ENCODE data around the gene CHRNE. TPM values are rescaled to one million over a fixed set of nuclear protein-coding genes. Genes with fewer than 3 reads are reported as not detected.

The CHRNE gene
- total and polyA plus RNA-seq, 12 donors, result 0.30 to 7.2 (median 0.56) TPM; not detected in 2

- no peak overlapping the region for H3K4me3 ChIP-seq
- TF ChIP-seq CTCF (IDR thresholded peaks at IDR 0.05) (no peak), POLR2A (IDR thresholded peaks at IDR 0.05) (no peak)
- intact Hi-C loops (cut with DNase I), result loop anchor here (5.0 to 10.0 kb wide), 2 partner anchors 49 to 62 kb away; partner anchors contain the start of genes CAMTA2 (in 1 of the 2), INCA1 (in 1 of the 2) and KIF1C (in 1 of the 2)
- H3K4me1 ChIP-seq (replicated peaks in 1 of 2), result peaks cover 8 to 21% of the 10 kb centered on the region in 2 donors
- H3K9me3 ChIP-seq (replicated peaks in 1 of 3), result no peaks in the 10 kb centered on the region
- H3K27ac ChIP-seq, result no peak overlapping the region
- H3K27me3 ChIP-seq, result no peaks in the 10 kb centered on the region
- peaks cover 0 to 12% of the 10 kb centered on the region in 2 donors for H3K36me3 ChIP-seq (replicated peaks in 1 of 2)
- DNase-seq, result no peak
Measured at GRCh38 chr17:4935650-4936049, 32.8 kb upstream of the CHRNE start.

- intact Hi-C loops (cut with DNase I), result loop anchor here in 1 of 2 donors (10.0 kb wide), 1 partner anchor 50 kb away; the partner anchor contains the start of gene CAMTA2
- H3K9me3 ChIP-seq (replicated peaks in 1 of 3), result no peaks in the 10 kb centered on the region
- 18 to 36% (median 25%) methylated on average over 11 to 14 of the region's 14 CpGs for WGBS, 4 donors
- TF ChIP-seq CTCF (IDR thresholded peaks at IDR 0.05) (peak in 1 of 6 experiments; percentile 34), POLR2A (IDR thresholded peaks at IDR 0.05) (no peak)
- H3K27me3 ChIP-seq, result no peaks in the 10 kb centered on the region
- H3K4me1 ChIP-seq (replicated peaks in 1 of 2), result peaks cover 8 to 21% of the 10 kb centered on the region in 2 donors
- DNase-seq, result peak in 1 of 7 donors; percentile 21
- no peak overlapping the region for H3K4me3 ChIP-seq
- H3K27ac ChIP-seq, result no peak overlapping the region
- H3K36me3 ChIP-seq (replicated peaks in 1 of 2), result peaks cover 0 to 12% of the 10 kb centered on the region in 2 donors
Measured at GRCh38 chr17:4934173-4934979, 31.5 kb upstream of the CHRNE start.

GRCh38 chr17:4933646-4934045 is 30.7 kb upstream of the CHRNE start:
- H3K4me1 ChIP-seq (replicated peaks in 1 of 2), result peaks cover under 1 to 14% of the 10 kb centered on the region in 2 donors
- H3K27me3 ChIP-seq, result no peaks in the 10 kb centered on the region
- WGBS, 4 donors, result 76 to 87% (median 78%) methylated on average over 7 to 16 of the region's 16 CpGs
- no peak overlapping the region for H3K4me3 ChIP-seq
- no peaks in the 10 kb centered on the region for H3K9me3 ChIP-seq (replicated peaks in 1 of 3)
- TF ChIP-seq POLR2A (IDR thresholded peaks at IDR 0.05) (no peak), CTCF (IDR thresholded peaks at IDR 0.05) (no peak)
- peaks cover 0 to 12% of the 10 kb centered on the region in 2 donors for H3K36me3 ChIP-seq (replicated peaks in 1 of 2)
- no peak overlapping the region for H3K27ac ChIP-seq
- no peak for DNase-seq
- intact Hi-C loops (cut with DNase I), result loop anchor here in 1 of 2 donors (10.0 kb wide), 1 partner anchor 51 kb away; the partner anchor contains the start of gene CAMTA2

- Histone ChIP-seq H3K36me3 (replicated peaks in 1 of 2) (peaks cover 0 to 8% of the 10 kb centered on the region in 2 donors), H3K9me3 (replicated peaks in 1 of 3) (no peaks in the 10 kb centered on the region), H3K27me3 (no peaks in the 10 kb centered on the region), H3K27ac (no peak overlapping the region), H3K4me3 (no peak overlapping the region), H3K4me1 (replicated peaks in 1 of 2) (peaks cover 0 to 7% of the 10 kb centered on the region in 2 donors)
- TF ChIP-seq CTCF (IDR thresholded peaks at IDR 0.05) (no peak), POLR2A (IDR thresholded peaks at IDR 0.05) (no peak)
- 85 to 100% (median 89%) methylated on average over 3 to 12 of the region's 12 CpGs for WGBS, 4 donors
- DNase-seq, result no peak
- intact Hi-C loops (cut with DNase I), result loop anchor here in 1 of 2 donors (10.0 kb wide), 1 partner anchor 52 kb away; the partner anchor contains the start of gene CAMTA2
Measured at GRCh38 chr17:4932756-4933155, 29.9 kb upstream of the CHRNE start.

Data from adrenal gland (tissue), 12 donors.